ENCODE results near the gene PTPN14. TPM values are rescaled to one million over a fixed set of nuclear protein-coding genes. Genes with fewer than 3 reads are reported as not detected.

PTPN14 gene
- total RNA-seq, 1 donor: under 0.01 TPM

- Histone ChIP-seq H3K9me3 (ENCODE audit: low read depth, low read length) (no peaks in the 10 kb centered on the region), H3K27me3 (ENCODE audit: insufficient read depth, low read length) (no peaks in the 10 kb centered on the region), H3K4me3 (ENCODE audit: low read length) (no peak overlapping the region), H3K4me1 (ENCODE audit: insufficient read depth, low read length) (no peaks in the 10 kb centered on the region)
Measured at GRCh38 chr1:214330715-214331114, 220.7 kb downstream of the PTPN14 start.

GRCh38 chr1:214330222-214330621 is 221.2 kb downstream of the PTPN14 start:
- Histone ChIP-seq H3K27me3 (ENCODE audit: insufficient read depth, low read length) (no peaks in the 10 kb centered on the region), H3K4me3 (ENCODE audit: low read length) (no peak overlapping the region), H3K4me1 (ENCODE audit: insufficient read depth, low read length) (no peaks in the 10 kb centered on the region), H3K9me3 (ENCODE audit: low read depth, low read length) (no peaks in the 10 kb centered on the region)

DNA sequence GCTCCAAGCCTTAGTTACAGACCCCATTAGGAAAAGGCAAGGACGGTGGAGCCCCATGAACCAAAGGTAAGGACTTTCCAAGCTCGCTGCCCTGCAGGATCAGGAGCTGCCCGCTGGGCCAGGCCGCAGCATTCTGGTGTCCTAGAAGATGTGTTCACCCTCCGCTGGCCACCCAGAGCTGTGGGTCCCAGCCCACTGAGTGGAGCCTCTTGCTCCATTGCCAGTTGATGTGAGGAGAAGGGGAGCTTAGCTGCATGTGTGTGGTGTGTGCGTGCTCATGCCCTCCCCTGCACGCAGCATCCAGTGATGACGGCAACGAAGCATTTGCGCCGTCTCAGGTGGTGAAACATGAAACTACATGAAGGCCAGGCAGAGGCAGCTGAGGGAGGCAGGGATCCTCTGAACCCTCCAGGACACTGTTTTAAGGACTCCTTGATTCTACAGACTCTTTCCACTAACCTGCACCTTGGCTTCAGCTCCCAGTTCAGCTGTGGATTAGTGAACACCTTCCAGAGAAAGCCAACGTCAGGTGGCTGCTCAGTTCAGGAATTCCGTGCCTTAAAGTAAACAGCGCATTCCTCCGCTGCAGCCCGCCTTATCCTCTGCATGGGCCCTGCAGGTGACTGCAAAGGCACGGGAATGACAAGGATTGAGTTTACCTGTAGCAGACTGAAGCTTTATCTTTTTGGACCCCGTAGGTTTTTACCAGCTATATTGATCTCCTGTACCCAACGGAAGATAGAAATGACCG is 221.8 kb downstream of the PTPN14 start:
- Histone ChIP-seq H3K4me3 (ENCODE audit: low read length) (no peak overlapping the region), H3K27me3 (ENCODE audit: insufficient read depth, low read length) (no peaks in the 10 kb centered on the region), H3K9me3 (ENCODE audit: low read depth, low read length) (no peaks in the 10 kb centered on the region), H3K4me1 (ENCODE audit: insufficient read depth, low read length) (no peaks in the 10 kb centered on the region)

- Histone ChIP-seq H3K4me1 (ENCODE audit: insufficient read depth, low read length) (no peaks in the 10 kb centered on the region), H3K27me3 (ENCODE audit: insufficient read depth, low read length) (no peaks in the 10 kb centered on the region), H3K4me3 (ENCODE audit: low read length) (no peak overlapping the region), H3K9me3 (ENCODE audit: low read depth, low read length) (no peaks in the 10 kb centered on the region)
Measured at GRCh38 chr1:214328770-214329469, 222.5 kb downstream of the PTPN14 start.

DNA sequence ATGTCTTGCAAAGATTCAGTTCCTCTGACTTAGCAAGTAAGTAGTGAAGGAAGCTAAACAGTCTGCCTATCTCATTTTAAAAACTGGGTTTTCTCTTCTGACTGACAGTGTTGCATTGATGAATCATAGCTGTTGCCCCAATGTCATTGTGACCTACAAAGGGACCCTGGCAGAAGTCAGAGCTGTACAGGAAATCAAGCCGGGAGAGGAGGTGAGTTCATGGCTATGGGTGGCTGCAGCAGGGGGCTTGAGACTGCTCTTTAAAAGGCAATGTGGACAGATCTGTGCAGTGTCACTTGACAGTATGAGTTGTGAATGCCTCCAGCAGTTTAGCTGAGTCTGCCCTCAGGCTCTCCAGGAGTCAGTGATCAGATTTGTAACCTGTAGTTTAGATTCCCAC is 223.9 kb downstream of the PTPN14 start:
- H3K4me3 ChIP-seq (ENCODE audit: low read length): no peak overlapping the region

DNA sequence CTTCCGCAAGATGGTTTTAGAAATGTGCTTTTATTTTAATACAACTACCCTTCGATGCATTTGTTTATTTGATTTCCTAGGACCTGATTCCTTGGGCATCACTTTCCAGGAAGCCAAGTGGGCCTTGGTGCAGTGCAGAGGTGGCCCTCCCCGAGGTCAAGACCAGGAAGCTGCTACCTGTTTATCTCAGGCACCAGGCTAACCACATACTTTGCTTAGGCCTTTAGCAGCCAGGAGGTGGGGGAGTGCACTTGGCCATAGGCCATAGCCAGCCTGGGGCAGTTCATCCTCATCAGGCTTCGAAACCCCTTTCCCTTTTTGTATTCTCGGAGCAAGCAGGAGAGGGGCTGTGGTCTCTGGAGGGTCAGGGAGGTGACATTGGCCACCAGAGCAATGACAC is 225.0 kb downstream of the PTPN14 start:
- Histone ChIP-seq H3K27me3 (ENCODE audit: insufficient read depth, low read length) (no peaks in the 10 kb centered on the region), H3K4me3 (ENCODE audit: low read length) (no peak overlapping the region), H3K4me1 (ENCODE audit: insufficient read depth, low read length) (no peaks in the 10 kb centered on the region), H3K9me3 (ENCODE audit: low read depth, low read length) (no peaks in the 10 kb centered on the region)

More for the DNA sequence above, 223.9 kb downstream of the PTPN14 start:
- Histone ChIP-seq H3K9me3 (ENCODE audit: low read depth, low read length) (no peaks in the 10 kb centered on the region), H3K27me3 (ENCODE audit: insufficient read depth, low read length) (no peaks in the 10 kb centered on the region), H3K4me1 (ENCODE audit: insufficient read depth, low read length) (no peaks in the 10 kb centered on the region)

- Histone ChIP-seq H3K27me3 (ENCODE audit: insufficient read depth, low read length) (no peaks in the 10 kb centered on the region), H3K4me1 (ENCODE audit: insufficient read depth, low read length) (no peaks in the 10 kb centered on the region), H3K4me3 (ENCODE audit: low read length) (no peak overlapping the region), H3K9me3 (ENCODE audit: low read depth, low read length) (no peaks in the 10 kb centered on the region)
Measured at GRCh38 chr1:214324896-214325800, 226.3 kb downstream of the PTPN14 start.

DNA sequence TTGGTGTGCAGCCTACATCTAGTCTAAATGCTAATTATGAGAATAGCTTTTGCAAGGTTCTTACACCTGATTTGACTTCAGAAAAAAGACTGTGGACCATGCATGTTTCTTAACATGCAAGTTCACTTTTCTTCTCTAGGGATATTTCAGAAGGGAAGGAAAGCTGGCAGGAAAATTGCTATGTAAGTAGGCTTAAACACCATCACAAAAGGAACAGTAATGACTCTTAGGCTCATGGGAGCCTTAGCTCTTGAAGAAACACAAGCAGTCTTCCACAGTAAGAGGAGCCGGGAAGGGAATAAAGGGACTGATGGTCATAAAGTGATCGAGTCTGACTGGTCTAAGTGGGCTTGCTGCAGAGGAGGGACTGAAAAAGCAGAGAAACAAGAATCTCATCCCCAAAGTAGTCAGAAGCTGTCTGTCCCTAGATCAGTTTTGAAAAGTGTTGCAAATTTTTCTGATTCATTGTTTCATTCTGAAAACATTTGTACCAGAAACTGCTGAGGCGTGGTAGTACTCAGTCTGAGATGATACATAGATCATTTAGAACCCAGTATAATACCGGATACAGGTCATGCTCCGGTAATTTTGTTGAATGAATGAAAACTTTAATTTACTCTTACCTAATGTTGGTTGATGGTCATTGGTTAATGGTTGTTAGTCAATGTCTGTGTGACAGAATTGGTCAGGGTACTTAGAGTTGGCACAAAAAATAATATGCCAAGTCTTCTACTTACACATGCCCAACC is 229.5 kb downstream of the PTPN14 start:
- Histone ChIP-seq H3K27me3 (ENCODE audit: insufficient read depth, low read length) (no peaks in the 10 kb centered on the region), H3K4me1 (ENCODE audit: insufficient read depth, low read length) (no peaks in the 10 kb centered on the region), H3K9me3 (ENCODE audit: low read depth, low read length) (no peaks in the 10 kb centered on the region), H3K4me3 (ENCODE audit: low read length) (no peak overlapping the region)

- no peaks in the 10 kb centered on the region for H3K9me3 ChIP-seq (ENCODE audit: low read depth, low read length)
- no peak overlapping the region for H3K4me3 ChIP-seq (ENCODE audit: low read length)
- H3K4me1 ChIP-seq (ENCODE audit: insufficient read depth, low read length): no peaks in the 10 kb centered on the region
- H3K27me3 ChIP-seq (ENCODE audit: insufficient read depth, low read length): no peaks in the 10 kb centered on the region
Measured at GRCh38 chr1:214319938-214320337, 231.5 kb downstream of the PTPN14 start.

DNA sequence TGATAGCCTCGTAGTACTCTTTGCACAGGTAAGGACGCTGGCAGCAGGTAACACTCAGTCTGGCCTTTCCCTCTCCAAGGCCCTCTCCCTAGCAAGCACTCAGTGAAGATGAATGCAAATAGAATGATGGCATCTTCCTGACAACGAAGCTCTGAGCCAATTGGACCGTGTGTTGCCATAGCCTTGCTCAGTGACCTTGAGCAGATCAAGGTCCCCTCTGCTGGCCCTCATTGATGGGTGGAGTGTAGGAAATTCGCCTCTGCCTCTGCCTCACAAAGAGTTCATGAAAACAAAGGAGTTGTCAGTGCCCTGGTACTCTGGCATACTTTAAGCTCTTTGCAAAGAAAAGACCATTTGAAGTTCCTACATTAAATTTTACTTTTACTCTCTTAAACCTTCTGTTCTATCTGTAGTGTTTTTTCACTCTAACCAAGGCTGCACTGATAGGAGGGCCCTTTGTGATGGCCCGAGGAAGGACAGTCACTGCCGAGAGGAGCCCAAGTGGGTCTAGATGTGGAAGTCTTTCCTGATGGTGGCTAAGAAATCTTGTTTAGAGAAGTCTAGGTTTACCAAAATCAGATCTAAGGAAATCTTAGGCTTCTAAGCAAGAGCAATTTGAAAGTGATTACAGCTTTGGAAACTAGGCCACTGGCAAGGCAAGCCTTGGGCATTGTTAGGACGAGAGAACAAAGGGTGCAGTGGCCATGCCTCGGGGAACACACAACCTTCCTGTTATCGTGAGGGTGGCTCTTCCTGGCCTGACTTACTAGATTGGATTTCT is 232.3 kb downstream of the PTPN14 start:
- Histone ChIP-seq H3K27me3 (ENCODE audit: insufficient read depth, low read length) (no peaks in the 10 kb centered on the region), H3K4me1 (ENCODE audit: insufficient read depth, low read length) (no peaks in the 10 kb centered on the region), H3K4me3 (ENCODE audit: low read length) (no peak overlapping the region), H3K9me3 (ENCODE audit: low read depth, low read length) (no peaks in the 10 kb centered on the region)

GRCh38 chr1:214318356-214318755 is 233.0 kb downstream of the PTPN14 start:
- H3K9me3 ChIP-seq (ENCODE audit: low read depth, low read length): no peaks in the 10 kb centered on the region
- no peaks in the 10 kb centered on the region for H3K27me3 ChIP-seq (ENCODE audit: insufficient read depth, low read length)
- H3K4me3 ChIP-seq (ENCODE audit: low read length): no peak overlapping the region
- H3K4me1 ChIP-seq (ENCODE audit: insufficient read depth, low read length): no peaks in the 10 kb centered on the region

DNA sequence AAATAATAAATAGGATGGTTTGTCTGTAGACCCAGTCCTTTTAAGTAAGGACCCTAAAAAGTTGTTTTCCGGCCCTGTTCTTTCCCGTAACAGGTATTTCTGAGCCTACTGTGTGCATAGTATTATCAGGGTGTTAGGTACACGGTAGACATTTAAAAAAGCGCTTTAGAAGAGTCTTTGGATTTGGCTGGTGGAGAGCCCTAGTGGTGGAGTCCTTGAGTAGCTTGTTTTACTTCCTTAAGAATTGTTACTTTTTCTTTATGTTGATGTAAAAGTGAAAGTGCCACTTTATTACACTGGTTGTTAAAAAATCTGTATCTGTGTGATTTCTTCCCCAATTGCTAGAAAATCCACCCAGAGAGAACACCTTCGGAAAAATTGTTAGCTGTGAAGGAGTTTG is 233.7 kb downstream of the PTPN14 start:
- H3K4me3 ChIP-seq (ENCODE audit: low read length): no peak overlapping the region
- H3K4me1 ChIP-seq (ENCODE audit: insufficient read depth, low read length): no peaks in the 10 kb centered on the region
- H3K27me3 ChIP-seq (ENCODE audit: insufficient read depth, low read length): no peaks in the 10 kb centered on the region
- H3K9me3 ChIP-seq (ENCODE audit: low read depth, low read length): no peaks in the 10 kb centered on the region

DNA sequence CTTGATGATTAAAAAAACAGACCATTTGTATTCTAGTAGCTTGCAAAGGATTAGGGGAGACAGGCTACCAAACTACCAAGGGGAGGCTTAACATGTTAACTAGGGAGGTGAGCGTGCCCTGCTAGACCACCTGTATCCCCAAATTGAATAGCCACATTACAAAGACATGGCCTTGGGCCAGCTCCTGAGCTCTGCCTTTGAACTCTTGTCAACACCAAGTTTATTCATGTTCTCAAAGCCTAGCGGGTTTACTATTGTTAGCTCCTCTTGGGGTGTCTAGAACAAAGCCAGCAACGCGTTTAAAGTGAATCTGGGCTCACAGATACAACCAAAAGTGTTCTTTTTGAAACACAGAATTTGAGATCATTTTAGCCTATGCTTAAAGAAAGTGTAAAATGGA is 234.1 kb downstream of the PTPN14 start:
- Histone ChIP-seq H3K27me3 (ENCODE audit: insufficient read depth, low read length) (no peaks in the 10 kb centered on the region), H3K4me3 (ENCODE audit: low read length) (no peak overlapping the region)

GRCh38 chr1:214316593-214316992 is 234.8 kb downstream of the PTPN14 start:
- H3K27me3 ChIP-seq (ENCODE audit: insufficient read depth, low read length): no peaks in the 10 kb centered on the region
- no peaks in the 10 kb centered on the region for H3K9me3 ChIP-seq (ENCODE audit: low read depth, low read length)
- H3K4me1 ChIP-seq (ENCODE audit: insufficient read depth, low read length): no peaks in the 10 kb centered on the region
- H3K4me3 ChIP-seq (ENCODE audit: low read length): no peak overlapping the region

More for the DNA sequence above, 234.1 kb downstream of the PTPN14 start:
- no peaks in the 10 kb centered on the region for H3K4me1 ChIP-seq (ENCODE audit: insufficient read depth, low read length)
- H3K9me3 ChIP-seq (ENCODE audit: low read depth, low read length): no peaks in the 10 kb centered on the region

Data from mononuclear cell (primary cell).